K562 (cell line): ENCODE measurements around the gene HIVEP2. TPM values are rescaled to one million over a fixed set of nuclear protein-coding genes. Genes with fewer than 3 reads are reported as not detected.

Source experiments
- ATAC-seq: fragments of 200-7000 bp; cut with Tn5 transposase; 3 replicates; pipeline ENCODE4 v1.9.1; 2020; ENCODE audit warnings: moderate library complexity
- BruUV-seq: library from RNA; stranded (reverse); fragments of 400-500 nt; replicated peaks from 2 replicates; lab custom pipeline; 2021; lab: Mats Ljungman, UMichigan
- CTCF ChIA-PET: fragments of 300-600 bp; formaldehyde crosslinking; extraction: SDS; loops from one replicate; lab custom pipeline; 2021; ENCODE audit warnings: low intra/inter-chr PET ratio; lab: Yijun Ruan, JAX
- POLR2A ChIA-PET: fragments of 300-600, 350-650 bp; sonication (Branson Sonifier 250); formaldehyde crosslinking; extraction: SDS; loops from one replicate; lab custom pipeline; 2021; ENCODE audit warnings: antibody characterized with exemption, inconsistent platforms; lab: Yijun Ruan, JAX
- DNase-seq, 4 experiments: peaks; one replicate each; pipeline versions ENCODE4 v3.0.0 to v3.0.0-alpha.2; 2011 to 2018; ENCODE audit warnings: low spot score in 3 of 4, mixed read lengths in 3 of 4; ENCODE audit errors: extremely low read depth in 1 of 4
- FAIRE-seq: peaks from 2 replicates; lab custom pipeline; 2011; peaks lifted over from hg19 to GRCh38; lab: Jason Lieb, UNC
- H2AFZ ChIP-seq: 2 replicates; pipeline ENCODE4 v1.6.0; 2011; ENCODE audit warnings: low read depth, low read length, control low read depth, inconsistent platforms
- H3K27ac ChIP-seq: fragments of 200-600 bp; 3 replicates; pipeline ENCODE4 v1.8.0; 2011; ENCODE audit warnings: low read depth, mild to moderate bottlenecking, control low read depth, inconsistent platforms, low read length, moderate library complexity, mixed read lengths; ENCODE audit errors: extremely low read depth
- H3K27me3 ChIP-seq, 2 experiments: fragments of 300-600 bp in 1 of 2; 2 replicates in 1 of 2; 3 replicates in 1 of 2; pipeline versions ENCODE4 v1.6.0 to v1.8.0; 2011; ENCODE audit warnings: inconsistent platforms in 2 of 2, low read length in 2 of 2, mild to moderate bottlenecking in 1 of 2, mixed read lengths in 1 of 2, moderate library complexity in 1 of 2; ENCODE audit not compliant: control insufficient read depth in 2 of 2, insufficient read depth in 2 of 2
- H3K36me3 ChIP-seq: fragments of 300-600 bp; 3 replicates; pipeline ENCODE4 v1.8.0; 2011; ENCODE audit warnings: mild to moderate bottlenecking, low read length, inconsistent platforms; ENCODE audit not compliant: control insufficient read depth, insufficient read depth
- H3K4me1 ChIP-seq, 2 experiments: fragments of 200-600 bp in 1 of 2; replicated peaks in 1 of 2; 2 replicates in 1 of 2; 3 replicates in 1 of 2; pipeline versions ENCODE4 v1.5.1 to v1.8.0; 2011; ENCODE audit warnings: inconsistent platforms in 2 of 2, low read length in 2 of 2, mild to moderate bottlenecking in 1 of 2, mixed read lengths in 1 of 2, moderate library complexity in 1 of 2; ENCODE audit not compliant: control insufficient read depth in 2 of 2, insufficient read depth in 2 of 2
- H3K4me2 ChIP-seq: 2 replicates; pipeline ENCODE4 v1.6.1; 2011; ENCODE audit warnings: low read length, control low read depth, inconsistent platforms, mixed read lengths; ENCODE audit not compliant: insufficient read depth
- H3K4me3 ChIP-seq: fragments of 200-600 bp; sonication (generic), shearing (Covaris generic); 2 replicates; pipeline ENCODE4 v1.5.1; 2016; ENCODE audit warnings: control low read depth, inconsistent platforms
- H3K79me2 ChIP-seq: fragments of 200-600 bp; 3 replicates; pipeline ENCODE4 v1.8.0; 2011; ENCODE audit warnings: low read length, inconsistent platforms; ENCODE audit not compliant: control insufficient read depth, insufficient read depth
- H3K9ac ChIP-seq, 2 experiments: 2 replicates each; pipeline versions ENCODE4 v1.6.0 to v1.6.1; 2011; ENCODE audit warnings: low read depth in 2 of 2, low read length in 2 of 2, control low read depth in 1 of 2, inconsistent platforms in 1 of 2, mild to moderate bottlenecking in 1 of 2, mixed read lengths in 1 of 2; ENCODE audit not compliant: insufficient read depth in 1 of 2
- H3K9me1 ChIP-seq: one replicate; pipeline ENCODE4 v1.6.0; 2011; ENCODE audit warnings: inconsistent platforms, mild to moderate bottlenecking, low read length, moderate library complexity; ENCODE audit not compliant: control insufficient read depth, insufficient read depth
- H3K9me3 ChIP-seq: replicated peaks from 2 replicates; pipeline ENCODE4 v1.5.1; 2011; ENCODE audit warnings: low read depth, low read length, inconsistent platforms; ENCODE audit not compliant: control insufficient read depth, insufficient read depth
- H4K20me1 ChIP-seq: replicated peaks from 2 replicates; pipeline ENCODE4 v1.6.1; 2011; ENCODE audit warnings: low read length, inconsistent platforms, mixed read lengths; ENCODE audit not compliant: control insufficient read depth, insufficient read depth
- CBFA2T2 ChIP-seq: fragments of 450-650 bp; conservative IDR thresholded peaks from 2 replicates; pipeline ENCODE4 v1.6.1; 2017; ENCODE audit warnings: mild to moderate bottlenecking
- CBX8 ChIP-seq: fragments of 200-600 bp; sonication (generic); IDR thresholded peaks from 2 replicates; pipeline ENCODE4 v1.6.1; 2012; ENCODE audit warnings: borderline replicate concordance, mixed run types, low read depth, mild to moderate bottlenecking, moderate library complexity, mixed read lengths, low read length, control low read depth, inconsistent platforms; ENCODE audit not compliant: poor library complexity, severe bottlenecking; ENCODE audit errors: extremely low read depth
- HMGXB4 ChIP-seq: sonication (generic); formaldehyde crosslinking; IDR thresholded peaks from 2 replicates; pipeline ENCODE4 v1.8.1; 2023; ENCODE audit warnings: mild to moderate bottlenecking, missing genetic modification reagents
- PURB ChIP-seq: sonication (generic); formaldehyde crosslinking; IDR thresholded peaks from 2 replicates; pipeline ENCODE4 v1.9.0; 2021; ENCODE audit warnings: low read depth, mild to moderate bottlenecking, missing genetic modification reagents
- WGBS: fragments of 100-300 bp; shearing (Covaris generic); methylation state at CpG from one replicate; pipeline ENCODE4 v1.1.6; 2016; ENCODE audit warnings: low coverage, mixed read lengths; ENCODE audit not compliant: insufficient coverage; ENCODE audit errors: missing lambda C conversion rate; 5-methylcytosine and 5-hydroxymethylcytosine counted together
- in situ Hi-C: fragments of 300-500 bp; cut with MboI; formaldehyde crosslinking; loops from 4 replicates; pipeline ENCODE4 v1.15.0; 2018; ENCODE audit warnings: inconsistent platforms, mixed read lengths
- intact Hi-C: fragments of 100-400 bp; cut with micrococcal nuclease; formaldehyde crosslinking; loops from 2 replicates; pipeline ENCODE4 v1.14.2; 2022
- polyA plus RNA-seq, 8 experiments: library from polyadenylated mRNA; depleted of rRNA in 4 of 8; stranded (reverse) in 5 of 8; unstranded in 3 of 8; fragments of >200 nt; fragmentation: Nextera tagmentation in 2 of 8; fragmentation: Illumina TruSeq in 1 of 8; extraction: Ambion mirVana in 2 of 8; extraction: Trizol in 1 of 8; gene quantifications; 2 replicates each; pipeline versions ENCODE4 v1.2.1 to v1.2.3, GENCODE V29; 2011 to 2014; ENCODE audit warnings: inconsistent platforms in 1 of 8, missing spikeins in 1 of 8
- total RNA-seq, 7 experiments: library from RNA; depleted of rRNA in 6 of 7; stranded (reverse); fragments of >200 nt in 6 of 7; fragmentation: Illumina TruSeq in 2 of 7; extraction: Trizol in 2 of 7; gene quantifications; 2 replicates each; pipeline versions ENCODE4 v1.2.1 to v1.2.3, GENCODE V29; 2011 to 2021; ENCODE audit warnings: low replicate concordance in 1 of 7
- TF ChIP-seq, protein P1 (sequence below): sonication (generic); formaldehyde crosslinking; IDR thresholded peaks from 2 replicates; pipeline ENCODE4 v1.8.0; 2022; ENCODE audit warnings: missing genetic modification reagents, mild to moderate bottlenecking, borderline replicate concordance

Gene HIVEP2
- total and polyA plus RNA-seq, 9 of the 15 experiments (the other 6 are each of a cell fraction or from before 2014, with no cell fraction given) = under 0.01 to 1.2 (median 0.31) TPM

DNA sequence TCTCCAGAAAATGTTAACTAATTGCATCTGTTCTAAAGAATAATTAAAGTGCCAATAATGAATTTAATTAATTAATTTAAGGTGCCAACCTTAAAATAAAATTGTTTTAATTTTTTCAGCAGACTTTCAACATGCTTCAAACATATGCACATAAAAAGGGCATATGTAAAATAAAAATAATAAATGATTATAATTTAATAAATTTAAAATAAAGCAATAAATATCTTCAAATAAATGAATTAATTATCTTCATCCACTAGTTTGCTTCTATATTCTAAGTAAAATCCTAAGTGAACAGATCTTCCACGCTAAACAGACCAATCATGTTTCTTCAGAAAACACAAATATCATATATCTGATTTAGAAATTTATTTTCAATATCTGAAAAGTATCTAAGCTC is 119.2 kb downstream of the HIVEP2 start (continued):
- TF ChIP-seq HMGXB4 (CRISPR knock-in tag) (no peak), PURB (no peak), CBFA2T2 (no peak)

- H3K36me3 ChIP-seq = no peaks in the 10 kb centered on the region
- TF ChIP-seq, protein P1, sequence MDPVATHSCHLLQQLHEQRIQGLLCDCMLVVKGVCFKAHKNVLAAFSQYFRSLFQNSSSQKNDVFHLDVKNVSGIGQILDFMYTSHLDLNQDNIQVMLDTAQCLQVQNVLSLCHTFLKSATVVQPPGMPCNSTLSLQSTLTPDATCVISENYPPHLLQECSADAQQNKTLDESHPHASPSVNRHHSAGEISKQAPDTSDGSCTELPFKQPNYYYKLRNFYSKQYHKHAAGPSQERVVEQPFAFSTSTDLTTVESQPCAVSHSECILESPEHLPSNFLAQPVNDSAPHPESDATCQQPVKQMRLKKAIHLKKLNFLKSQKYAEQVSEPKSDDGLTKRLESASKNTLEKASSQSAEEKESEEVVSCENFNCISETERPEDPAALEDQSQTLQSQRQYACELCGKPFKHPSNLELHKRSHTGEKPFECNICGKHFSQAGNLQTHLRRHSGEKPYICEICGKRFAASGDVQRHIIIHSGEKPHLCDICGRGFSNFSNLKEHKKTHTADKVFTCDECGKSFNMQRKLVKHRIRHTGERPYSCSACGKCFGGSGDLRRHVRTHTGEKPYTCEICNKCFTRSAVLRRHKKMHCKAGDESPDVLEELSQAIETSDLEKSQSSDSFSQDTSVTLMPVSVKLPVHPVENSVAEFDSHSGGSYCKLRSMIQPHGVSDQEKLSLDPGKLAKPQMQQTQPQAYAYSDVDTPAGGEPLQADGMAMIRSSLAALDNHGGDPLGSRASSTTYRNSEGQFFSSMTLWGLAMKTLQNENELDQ (CRISPR knock-in tag) = no peak
- TF ChIP-seq CBX8 = no peak
- no peak overlapping the region for H3K27ac ChIP-seq
- no peaks in the 10 kb centered on the region for H3K4me1 ChIP-seq
- H3K9me3 ChIP-seq = no peaks in the 10 kb centered on the region
- in situ Hi-C loops = no loop called here
- H3K27me3 ChIP-seq = no peaks in the 10 kb centered on the region
- POLR2A ChIA-PET = interaction anchor here (1.2 to 1.3 kb wide), 2 partner anchors 11 to 13 kb away, joined by 3 to 4 read pairs; no protein-coding TSS in a partner anchor
- ATAC-seq (no peak), FAIRE-seq (peak; percentile 57), DNase-seq (no peak)
- 0% methylated on average over 3 of the region's 3 CpGs for WGBS
- CTCF ChIA-PET = no interaction called here
- no peaks in the 10 kb centered on the region for H3K79me2 ChIP-seq
- no peak overlapping the region for H3K4me3 ChIP-seq
- H3K9me1 ChIP-seq = no peaks in the 10 kb centered on the region
- intact Hi-C loops = loop anchor here (10.0 kb wide), 1 partner anchor 200 kb away; no protein-coding TSS in a partner anchor
- H3K4me2 ChIP-seq = no peak overlapping the region
- H3K9ac ChIP-seq = no peak overlapping the region
- BruUV-seq = no TSS peak
- H4K20me1 ChIP-seq = no peaks in the 10 kb centered on the region
- no peak overlapping the region for H2AFZ ChIP-seq
Observed at GRCh38 chr6:142824426-142824825, 120.5 kb downstream of the HIVEP2 start.
